HG03442 (cell line): ENCODE measurements around the gene TXNRD2.

Experiments
- ATAC-seq: cut with Tn5 transposase; IDR thresholded peaks from one replicate; pipeline ENCODE4 v1.9.1; 2021; ENCODE audit warnings: mild to moderate bottlenecking, moderate library complexity; ENCODE audit not compliant: unreplicated experiment

TXNRD2 gene

DNA sequence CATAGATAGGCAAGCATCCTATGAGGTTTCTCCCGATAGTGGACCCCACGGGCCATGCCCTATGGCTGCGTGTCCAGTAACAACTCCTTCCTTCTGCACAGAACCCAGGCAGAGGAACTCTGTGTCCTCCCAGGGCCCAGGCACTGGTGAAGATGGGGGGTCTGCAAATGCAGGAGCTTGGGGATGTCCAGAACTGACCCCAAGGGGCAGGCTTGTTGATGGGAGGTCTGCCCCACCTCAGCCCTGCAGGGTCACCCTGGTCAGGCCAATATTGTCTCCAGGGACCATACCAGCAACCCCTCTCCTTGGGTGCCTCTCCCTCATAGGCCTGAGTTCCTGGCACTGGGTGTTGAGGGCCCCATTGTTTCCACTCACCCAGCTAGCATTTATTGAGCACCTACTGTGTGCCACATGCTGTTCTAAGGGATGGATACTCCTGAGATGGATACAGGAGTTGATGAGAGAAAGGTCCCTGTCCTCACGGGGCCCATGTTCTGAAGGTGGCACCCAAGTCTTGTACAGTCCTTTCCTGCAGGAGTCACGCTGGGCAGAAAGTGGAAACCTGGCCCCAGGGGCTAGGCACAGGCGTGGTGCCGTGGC, 26.3 kb upstream of the TXNRD2 start:
- ATAC-seq: no peak

DNA sequence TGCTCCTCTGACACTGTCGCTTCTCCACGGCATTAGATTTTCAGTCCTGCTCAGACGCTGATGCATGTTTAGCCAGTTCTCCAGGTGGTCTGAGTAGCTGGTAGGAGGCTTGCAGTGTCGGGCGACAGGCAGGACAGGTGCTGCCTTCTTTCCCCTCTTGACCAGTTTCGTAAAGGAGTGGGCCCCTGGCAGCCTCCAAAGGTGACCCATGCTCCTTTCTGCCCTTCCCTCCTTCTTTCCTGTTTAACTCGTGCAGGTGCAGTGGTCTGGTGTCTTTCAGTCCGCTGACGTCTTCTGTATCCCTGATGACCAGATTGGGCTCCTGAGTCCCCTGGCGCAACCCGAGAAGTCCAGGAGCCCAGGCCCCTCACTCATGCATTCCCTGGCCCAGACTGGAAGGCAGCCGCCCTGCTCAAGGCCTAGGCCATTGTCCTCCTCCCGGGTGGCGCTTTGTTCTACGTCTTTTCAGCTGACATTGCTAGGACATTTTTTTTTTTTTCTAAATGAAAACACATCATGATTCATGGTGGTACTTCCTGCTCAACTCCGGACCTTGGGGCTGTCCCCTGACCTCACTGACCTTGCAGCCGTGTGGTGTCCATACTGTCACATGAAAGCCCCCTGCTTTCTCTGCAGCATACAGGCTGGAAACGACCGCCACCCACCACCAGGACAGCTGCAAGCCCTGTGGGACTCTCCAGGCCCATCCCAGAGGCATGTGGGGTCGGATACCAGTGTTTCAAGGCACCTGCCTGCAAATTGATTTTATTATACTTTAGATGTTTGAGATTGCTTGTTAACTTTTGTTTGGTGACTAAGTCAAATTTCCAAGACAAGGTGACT, 25.5 kb upstream of the TXNRD2 start:
- no peak for ATAC-seq

DNA sequence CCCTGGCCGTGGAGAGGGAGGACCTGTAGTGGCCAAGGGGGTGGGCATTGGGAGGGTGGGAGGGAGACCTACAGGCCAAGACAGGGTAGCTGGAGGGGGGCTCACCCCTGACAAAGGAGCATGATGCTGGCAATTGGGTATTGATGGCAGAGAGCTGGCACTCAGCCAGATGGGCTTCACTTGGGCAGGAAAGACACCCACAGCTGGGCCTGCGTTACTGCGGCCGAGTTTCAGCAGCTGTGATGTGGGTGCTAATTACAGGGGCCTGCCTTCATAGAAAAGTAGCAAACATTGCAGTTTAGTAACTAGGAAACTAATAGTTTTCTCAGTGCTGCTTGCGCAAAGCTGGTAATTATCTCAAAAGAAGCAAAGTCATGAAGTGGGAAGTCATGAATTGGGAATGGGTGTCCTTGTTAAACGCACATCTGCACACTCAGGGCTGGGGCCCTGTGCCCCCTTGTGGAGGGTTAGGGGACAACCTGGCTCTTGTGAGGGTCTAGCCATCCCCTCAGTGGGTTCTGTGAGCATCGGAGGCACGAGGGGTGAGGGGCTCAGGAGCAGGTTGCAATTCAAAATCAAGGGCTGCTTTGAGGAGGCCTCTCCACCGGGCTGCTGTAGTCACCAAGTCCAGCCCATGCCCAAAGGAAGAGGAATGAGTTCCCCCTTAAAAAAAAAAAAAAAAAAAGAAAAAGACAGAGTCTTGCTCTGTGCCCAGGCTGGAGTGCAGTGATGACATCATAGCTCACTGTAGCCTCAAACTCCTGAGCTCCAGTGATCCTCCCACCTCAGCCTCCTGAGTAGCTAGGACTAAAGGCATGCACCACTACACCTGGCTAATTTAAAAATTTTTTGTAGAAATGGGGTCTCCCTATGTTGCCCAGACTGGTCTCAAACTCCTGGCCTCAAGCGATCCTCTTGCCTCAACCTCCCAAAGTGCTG, 24.4 kb upstream of the TXNRD2 start:
- no peak for ATAC-seq

GRCh38 chr22:19964701-19965386, 23.2 kb upstream of the TXNRD2 start:
- ATAC-seq: no peak

DNA sequence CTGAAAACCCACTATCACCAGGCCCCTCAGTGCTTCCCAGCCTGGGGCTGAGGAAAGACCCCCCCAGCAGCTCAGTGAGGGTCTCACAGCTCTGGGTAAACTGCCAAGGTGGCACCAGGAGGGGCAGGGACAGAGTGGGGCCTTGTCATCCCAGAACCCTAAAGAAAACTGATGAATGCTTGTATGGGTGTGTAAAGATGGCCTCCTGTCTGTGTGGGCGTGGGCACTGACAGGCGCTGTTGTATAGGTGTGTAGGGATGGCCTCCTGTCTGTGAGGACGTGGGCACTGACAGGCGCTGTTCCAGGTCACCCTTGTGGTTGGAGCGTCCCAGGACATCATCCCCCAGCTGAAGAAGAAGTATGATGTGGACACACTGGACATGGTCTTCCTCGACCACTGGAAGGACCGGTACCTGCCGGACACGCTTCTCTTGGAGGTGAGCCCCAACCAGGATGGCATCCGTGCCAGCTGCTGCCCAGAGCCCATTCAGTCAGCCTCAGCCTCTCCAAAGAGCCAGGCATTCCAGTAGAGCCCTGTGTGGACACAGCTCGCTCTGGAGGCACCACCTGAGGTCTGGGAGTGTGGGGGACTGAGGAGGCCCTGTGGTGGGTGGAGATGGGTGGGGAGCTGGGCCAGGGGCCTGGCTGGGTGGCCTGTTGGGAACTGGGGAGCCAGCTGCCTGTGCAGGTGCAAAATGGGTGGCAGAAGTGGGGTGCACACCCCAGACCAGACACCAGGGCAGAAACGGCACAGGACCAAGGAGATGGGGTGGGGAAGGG, 22.4 kb upstream of the TXNRD2 start:
- ATAC-seq: no peak

DNA sequence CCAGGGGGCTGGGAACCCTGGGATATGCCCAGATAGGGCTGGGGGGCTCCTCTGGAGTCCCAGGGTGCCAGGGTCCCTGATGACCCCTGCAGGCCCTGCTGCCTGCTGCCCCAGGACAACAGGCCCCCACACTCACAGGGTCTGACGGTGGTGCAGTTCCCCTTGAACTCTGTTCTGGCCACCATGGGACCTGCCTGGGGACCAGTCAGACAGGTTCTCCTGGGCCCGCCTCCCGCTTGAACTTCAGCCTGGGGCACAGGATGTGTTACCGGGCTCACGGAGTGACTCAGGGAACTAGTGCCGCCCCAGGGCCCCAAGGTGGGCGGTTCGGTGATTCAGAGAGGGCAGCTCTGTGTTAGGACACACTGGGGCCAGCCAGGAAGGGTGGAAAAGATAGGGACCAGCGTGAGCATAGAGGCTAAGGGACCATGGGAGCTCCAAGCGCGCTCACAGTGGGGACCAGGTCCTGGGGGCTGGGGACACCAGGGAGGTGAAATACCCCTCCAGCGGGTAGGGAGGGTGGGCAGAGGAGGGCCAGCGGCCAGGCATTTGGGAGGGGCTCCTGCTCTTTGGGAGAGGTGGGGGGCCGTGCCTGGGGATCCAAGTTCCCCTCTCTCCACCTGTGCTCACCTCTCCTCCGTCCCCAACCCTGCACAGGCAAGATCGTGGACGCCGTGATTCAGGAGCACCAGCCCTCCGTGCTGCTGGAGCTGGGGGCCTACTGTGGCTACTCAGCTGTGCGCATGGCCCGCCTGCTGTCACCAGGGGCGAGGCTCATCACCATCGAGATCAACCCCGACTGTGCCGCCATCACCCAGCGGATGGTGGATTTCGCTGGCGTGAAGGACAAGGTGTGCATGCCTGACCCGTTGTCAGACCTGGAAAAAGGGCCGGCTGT, 21.5 kb upstream of the TXNRD2 start:
- ATAC-seq: no peak

- no peak for ATAC-seq
These were observed 20.8 kb upstream of the TXNRD2 start for GRCh38 chr22:19962246-19962908.

DNA sequence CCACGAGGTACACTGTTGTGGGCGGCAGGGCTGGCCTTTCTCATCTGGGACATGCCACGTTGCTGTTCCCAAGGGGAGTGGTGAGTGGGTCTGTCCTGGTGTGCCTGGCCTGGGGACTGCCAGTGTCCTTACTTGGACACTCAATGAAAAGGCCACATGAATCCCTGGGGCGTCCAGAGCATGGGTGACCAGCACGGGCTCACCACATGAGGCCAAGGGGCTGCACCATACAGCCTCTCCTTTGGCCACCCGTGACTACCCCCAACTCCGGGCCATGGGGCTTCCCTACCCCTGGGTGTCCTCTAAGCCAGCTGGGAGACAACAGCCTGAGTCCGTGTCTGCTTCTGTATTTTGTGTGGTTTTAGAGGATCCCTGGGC, 20.2 kb upstream of the TXNRD2 start:
- ATAC-seq: no peak

- ATAC-seq: no peak
These were observed 19.6 kb upstream of the TXNRD2 start for GRCh38 chr22:19961201-19961580.

DNA sequence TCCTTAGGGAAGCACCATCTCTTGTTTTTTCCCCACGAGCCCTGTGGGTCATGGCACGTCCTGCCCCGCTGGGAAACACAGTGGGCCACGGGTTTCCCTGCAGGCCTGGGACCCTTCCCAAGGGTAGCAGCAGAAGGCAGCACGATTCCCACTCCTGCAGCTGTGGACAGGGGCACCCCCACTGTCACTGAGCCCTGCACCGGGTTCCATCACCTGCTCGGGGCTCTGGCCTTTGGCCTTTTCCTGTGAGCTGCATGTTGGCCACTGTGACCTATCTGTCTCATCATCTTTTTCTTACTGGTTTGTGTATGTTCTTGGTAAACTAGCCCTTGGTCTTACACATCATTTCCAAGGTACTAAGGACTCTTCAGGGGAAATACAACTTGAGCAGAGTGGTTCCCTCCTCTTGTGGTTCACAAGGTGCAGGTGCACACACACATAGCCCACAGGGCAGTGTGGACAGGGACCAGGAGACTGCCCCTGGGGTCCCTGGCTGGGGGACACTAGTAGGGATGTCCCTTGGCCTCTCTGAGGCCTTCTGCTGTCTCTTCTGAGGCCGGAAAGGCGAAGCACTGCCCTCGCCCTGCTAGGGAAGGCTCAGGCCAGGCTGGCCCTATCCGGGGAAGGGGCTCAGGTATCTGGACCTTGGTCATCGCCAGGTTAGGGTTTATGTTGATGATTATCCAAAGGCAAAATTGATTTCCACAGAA, 19.0 kb upstream of the TXNRD2 start:
- ATAC-seq: no peak

- ATAC-seq: no peak
These were observed 18.2 kb upstream of the TXNRD2 start for GRCh38 chr22:19959587-19960490.

DNA sequence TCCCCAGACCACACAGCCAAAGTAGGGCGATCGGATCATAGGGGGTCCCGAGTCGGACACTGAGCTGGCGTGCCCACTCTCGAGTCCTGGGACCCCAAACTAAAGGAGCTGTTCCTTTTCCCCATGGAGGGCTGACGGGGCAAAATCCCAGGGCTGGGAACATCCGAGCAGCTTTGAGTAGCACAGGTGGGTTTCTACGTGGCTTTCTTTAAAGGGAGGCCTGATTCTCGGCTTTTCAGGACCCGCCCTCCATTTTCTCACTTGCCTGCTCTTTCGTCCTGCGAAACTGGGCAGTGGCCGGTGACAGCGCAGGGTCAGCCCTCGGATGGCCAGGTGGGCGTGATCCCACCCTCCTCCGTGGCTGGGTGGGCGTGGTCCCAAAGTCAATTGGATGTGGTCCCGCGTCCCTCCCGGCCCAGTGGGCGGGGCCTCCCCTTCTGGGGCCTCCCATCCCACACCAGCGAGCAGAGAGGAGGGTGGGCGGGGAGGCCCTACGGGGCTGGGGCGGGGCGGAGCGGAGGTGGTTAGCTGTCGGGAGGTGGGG, 17.5 kb upstream of the TXNRD2 start:
- no peak for ATAC-seq

GRCh38 chr22:19958083-19959042, 16.7 kb upstream of the TXNRD2 start:
- ATAC-seq: no peak

DNA sequence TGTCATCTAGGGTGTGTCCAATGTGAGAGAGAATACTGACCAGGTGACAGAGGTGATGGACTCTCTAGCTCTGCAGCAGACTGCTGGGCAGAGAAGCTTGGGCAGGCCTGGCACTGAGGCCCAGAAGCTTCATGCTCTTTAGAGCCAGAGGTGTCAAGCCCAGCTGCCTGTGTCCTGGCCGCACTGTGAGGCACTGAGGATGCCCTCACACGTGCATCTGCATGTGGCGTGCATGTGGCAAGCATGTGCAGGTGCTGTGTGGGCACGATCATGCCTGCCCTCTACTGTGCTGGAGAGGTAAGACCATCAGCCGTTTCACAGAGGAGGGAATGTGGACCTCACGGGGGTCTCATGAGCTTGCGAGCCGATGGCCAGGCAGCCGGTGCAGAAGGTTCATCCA, 15.8 kb upstream of the TXNRD2 start:
- ATAC-seq: no peak

- ATAC-seq: no peak
These were observed 13.9 kb upstream of the TXNRD2 start for GRCh38 chr22:19955241-19956128.
